Loucy (cell line): ENCODE data around the gene EFNA5.

Experiments used
- H2AFZ ChIP-seq: fragments of 200-600 bp; sonication (generic); 2 replicates; pipeline ENCODE4 v1.6.0; 2016; ENCODE audit warnings: antibody characterized with exemption, mild to moderate bottlenecking, low read length, moderate library complexity
- H3F3A ChIP-seq: fragments of 200-600 bp; 2 replicates; pipeline ENCODE4 v1.6.0; 2016; ENCODE audit warnings: antibody characterized with exemption, low read depth, mild to moderate bottlenecking
- H3K27me3 ChIP-seq: fragments of 200-600 bp; sonication (generic); 2 replicates; pipeline ENCODE4 v1.6.1; 2014; ENCODE audit warnings: low read length, mild to moderate bottlenecking; ENCODE audit not compliant: insufficient read depth, poor library complexity, severe bottlenecking
- H3K36me3 ChIP-seq: fragments of 200-600 bp; sonication (generic); 2 replicates; pipeline ENCODE4 v1.6.1; 2016; ENCODE audit warnings: low read length; ENCODE audit not compliant: insufficient read depth
- H3K4me1 ChIP-seq: fragments of 200-600 bp; sonication (generic); 2 replicates; pipeline ENCODE4 v1.5.1; 2014; ENCODE audit warnings: low read length, mild to moderate bottlenecking; ENCODE audit not compliant: insufficient read depth, poor library complexity, severe bottlenecking
- H3K4me2 ChIP-seq: fragments of 200-600 bp; sonication (generic); 2 replicates; pipeline ENCODE4 v1.6.0; 2014; ENCODE audit warnings: antibody characterized with exemption, low read length, low read depth, mild to moderate bottlenecking; ENCODE audit not compliant: poor library complexity, severe bottlenecking
- H3K4me3 ChIP-seq: fragments of 200-600 bp; sonication (generic); 2 replicates; pipeline ENCODE4 v1.5.1; 2014; ENCODE audit warnings: low read length, mild to moderate bottlenecking, mixed read lengths; ENCODE audit not compliant: poor library complexity, severe bottlenecking
- H3K79me2 ChIP-seq: fragments of 200-600 bp; sonication (generic); 2 replicates; pipeline ENCODE4 v1.6.1; 2014; ENCODE audit warnings: low read length; ENCODE audit not compliant: insufficient read depth
- H3K9ac ChIP-seq: fragments of 200-600 bp; sonication (generic); 2 replicates; pipeline ENCODE4 v1.6.0; 2014; ENCODE audit warnings: mild to moderate bottlenecking, low read depth, low read length, moderate library complexity; ENCODE audit not compliant: poor library complexity, severe bottlenecking
- H3K9me2 ChIP-seq: fragments of 200-600 bp; sonication (generic); replicated peaks from 2 replicates; pipeline ENCODE4 v1.6.1; 2016; ENCODE audit warnings: low read depth, low read length, mixed read lengths
- H3K9me3 ChIP-seq: fragments of 200-600 bp; sonication (generic); 2 replicates; pipeline ENCODE4 v1.6.1; 2014; ENCODE audit warnings: mild to moderate bottlenecking, antibody characterized with exemption, low read length, low read depth; ENCODE audit not compliant: insufficient read depth
- H4K20me1 ChIP-seq: fragments of 200-600 bp; sonication (generic); 2 replicates; pipeline ENCODE4 v1.6.0; 2014; ENCODE audit warnings: antibody characterized with exemption, low read length, mild to moderate bottlenecking; ENCODE audit not compliant: insufficient read depth, poor library complexity, severe bottlenecking
- CTCF ChIP-seq: fragments of 200-600 bp; sonication (generic); conservative IDR thresholded peaks from 2 replicates; pipeline ENCODE4 v1.5.1; 2014; ENCODE audit warnings: mild to moderate bottlenecking, antibody characterized with exemption, low read length
- EZH2phosphoT487 ChIP-seq: fragments of 200-600 bp; IDR thresholded peaks from 2 replicates; pipeline ENCODE4 v1.6.1; 2018; ENCODE audit warnings: antibody characterized with exemption, mild to moderate bottlenecking, moderate library complexity, borderline replicate concordance

EFNA5 gene

GRCh38 chr5:107571621-107572536, 98.9 kb downstream of the EFNA5 start:
- no peaks in the 10 kb centered on the region for H3K27me3 ChIP-seq
- H3K9me2 ChIP-seq: no peaks in the 10 kb centered on the region
- no peaks in the 10 kb centered on the region for H4K20me1 ChIP-seq
- H2AFZ ChIP-seq: peak overlapping the region; percentile 93
- peak overlapping the region; percentile 99 for H3K4me2 ChIP-seq
- H3K79me2 ChIP-seq: no peaks in the 10 kb centered on the region
- no peaks in the 10 kb centered on the region for H3K9me3 ChIP-seq
- H3K9ac ChIP-seq: peak overlapping the region; percentile 59
- H3F3A ChIP-seq: no peaks in the 10 kb centered on the region
- peaks cover 6% of the 10 kb centered on the region for H3K4me1 ChIP-seq
- peak overlapping the region; percentile 82 for H3K4me3 ChIP-seq
- no peaks in the 10 kb centered on the region for H3K36me3 ChIP-seq
- TF ChIP-seq EZH2phosphoT487 (no peak), CTCF (peak; percentile 73)

- peak overlapping the region; percentile 93; the same call in 1 of the 2 replicates for H2AFZ ChIP-seq
- H3K4me1 ChIP-seq: peaks cover 6% of the 10 kb centered on the region
Observed at GRCh38 chr5:107570805-107571531, 99.8 kb downstream of the EFNA5 start.

GRCh38 chr5:107570181-107570580, 100.6 kb downstream of the EFNA5 start:
- H3K4me1 ChIP-seq: peaks cover 6% of the 10 kb centered on the region
- H3F3A ChIP-seq: no peaks in the 10 kb centered on the region
- H3K4me3 ChIP-seq: no peak overlapping the region
- no peaks in the 10 kb centered on the region for H3K79me2 ChIP-seq
- H2AFZ ChIP-seq: no peak overlapping the region
- no peaks in the 10 kb centered on the region for H4K20me1 ChIP-seq
- no peaks in the 10 kb centered on the region for H3K27me3 ChIP-seq
- no peak overlapping the region for H3K9ac ChIP-seq
- no peaks in the 10 kb centered on the region for H3K9me2 ChIP-seq
- TF ChIP-seq EZH2phosphoT487 (no peak), CTCF (no peak)
- H3K4me2 ChIP-seq: no peak overlapping the region
- no peaks in the 10 kb centered on the region for H3K36me3 ChIP-seq
- H3K9me3 ChIP-seq: no peaks in the 10 kb centered on the region

More at GRCh38 chr5:107570805-107571531, 99.8 kb downstream of the EFNA5 start:
- Histone ChIP-seq H3K9me3 (no peaks in the 10 kb centered on the region), H4K20me1 (no peaks in the 10 kb centered on the region), H3K9ac (peak overlapping the region; percentile 59), H3K36me3 (no peaks in the 10 kb centered on the region), H3K27me3 (no peaks in the 10 kb centered on the region), H3F3A (no peaks in the 10 kb centered on the region), H3K9me2 (no peaks in the 10 kb centered on the region), H3K4me2 (peak overlapping the region; percentile 99), H3K79me2 (no peaks in the 10 kb centered on the region), H3K4me3 (peak overlapping the region; percentile 82)
- no peak for TF ChIP-seq CTCF
- TF ChIP-seq EZH2phosphoT487: no peak
